Neural progenitor cell (in vitro differentiated cells): ENCODE results near the gene SPATA13. TPM values are rescaled to one million over a fixed set of nuclear protein-coding genes. Genes with fewer than 3 reads are reported as not detected.

Experiments
- DNase-seq: peaks from one replicate; pipeline ENCODE4 v3.0.0-alpha.2; 2016; ENCODE audit warnings: low spot score
- H2AFZ ChIP-seq: fragments of 200-600 bp; sonication (generic); replicated peaks from 2 replicates; pipeline ENCODE4 v1.6.1; 2016; ENCODE audit warnings: antibody characterized with exemption
- H3F3A ChIP-seq: fragments of 200-600 bp; sonication (generic); 2 replicates; pipeline ENCODE4 v1.6.1; 2016; ENCODE audit warnings: antibody characterized with exemption, low read depth
- H3K27ac ChIP-seq: fragments of 200-600 bp; sonication (generic); 2 replicates; pipeline ENCODE4 v1.5.1; 2016; ENCODE audit warnings: mild to moderate bottlenecking
- H3K27me3 ChIP-seq: fragments of 200-600 bp; sonication (generic); 2 replicates; pipeline ENCODE4 v1.6.1; 2016; ENCODE audit warnings: mild to moderate bottlenecking, moderate library complexity
- H3K36me3 ChIP-seq: fragments of 200-600 bp; sonication (generic); 2 replicates; pipeline ENCODE4 v1.5.1; 2016
- H3K4me1 ChIP-seq: fragments of 200-600 bp; sonication (generic); 2 replicates; pipeline ENCODE4 v1.6.1; 2016; ENCODE audit warnings: mixed run types
- H3K4me2 ChIP-seq: fragments of 200-600 bp; sonication (generic); 2 replicates; pipeline ENCODE4 v1.6.1; 2016
- H3K4me3 ChIP-seq: fragments of 200-600 bp; sonication (generic); 2 replicates; pipeline ENCODE4 v1.5.1; 2016
- H3K79me2 ChIP-seq: fragments of 200-600 bp; sonication (generic); 2 replicates; pipeline ENCODE4 v1.6.1; 2016; ENCODE audit warnings: low read depth
- H3K9ac ChIP-seq: fragments of 200-600 bp; sonication (generic); 2 replicates; pipeline ENCODE4 v1.6.1; 2016
- H3K9me3 ChIP-seq: fragments of 200-600 bp; sonication (generic); 2 replicates; pipeline ENCODE4 v1.5.1; 2016; ENCODE audit warnings: low read depth
- H4K20me1 ChIP-seq: fragments of 200-600 bp; sonication (generic); 2 replicates; pipeline ENCODE4 v1.6.1; 2016; ENCODE audit warnings: low read depth
- H3K27ac Mint-ChIP-seq: 3 replicates; pipeline ENCODE4 v1.8.0; 2021; ENCODE audit warnings: mixed read lengths
- H3K27me3 Mint-ChIP-seq: 2 replicates; pipeline ENCODE4 v1.8.0; 2022; ENCODE audit warnings: low read depth, mild to moderate bottlenecking, inconsistent platforms, moderate library complexity, mixed read lengths; ENCODE audit not compliant: insufficient read depth
- H3K36me3 Mint-ChIP-seq: 3 replicates; pipeline ENCODE4 v1.8.0; 2021; ENCODE audit warnings: mixed read lengths
- H3K4me1 Mint-ChIP-seq: 3 replicates; pipeline ENCODE4 v1.8.0; 2021; ENCODE audit warnings: mixed read lengths
- H3K4me3 Mint-ChIP-seq: 3 replicates; pipeline ENCODE4 v1.8.0; 2021; ENCODE audit warnings: mild to moderate bottlenecking, moderate library complexity, mixed read lengths
- H3K9me3 Mint-ChIP-seq: 3 replicates; pipeline ENCODE4 v1.8.0; 2020; ENCODE audit warnings: mixed read lengths
- EZH2 ChIP-seq: fragments of 200-600 bp; sonication (generic); IDR thresholded peaks from 2 replicates; pipeline ENCODE4 v1.6.1; 2017; ENCODE audit warnings: antibody characterized with exemption, mild to moderate bottlenecking, moderate library complexity
- EZH2phosphoT487 ChIP-seq: fragments of 200-600 bp; sonication (generic); IDR thresholded peaks from 2 replicates; pipeline ENCODE4 v1.6.1; 2017; ENCODE audit warnings: antibody characterized with exemption
- total RNA-seq: library from RNA; depleted of rRNA; stranded (reverse); fragments of >200 nt; gene quantifications from 2 replicates; pipeline ENCODE4 v1.2.3, GENCODE V29; 2015; ENCODE audit warnings: low replicate concordance
- TF ChIP-seq, protein P1 (sequence below): fragments of 200-600 bp; sonication (generic); IDR thresholded peaks from 2 replicates; pipeline ENCODE4 v1.5.1; 2017; ENCODE audit warnings: antibody characterized with exemption, mild to moderate bottlenecking

SPATA13 gene
- total RNA-seq, 1 donor from 2014 or later = 15.9 TPM

DNA sequence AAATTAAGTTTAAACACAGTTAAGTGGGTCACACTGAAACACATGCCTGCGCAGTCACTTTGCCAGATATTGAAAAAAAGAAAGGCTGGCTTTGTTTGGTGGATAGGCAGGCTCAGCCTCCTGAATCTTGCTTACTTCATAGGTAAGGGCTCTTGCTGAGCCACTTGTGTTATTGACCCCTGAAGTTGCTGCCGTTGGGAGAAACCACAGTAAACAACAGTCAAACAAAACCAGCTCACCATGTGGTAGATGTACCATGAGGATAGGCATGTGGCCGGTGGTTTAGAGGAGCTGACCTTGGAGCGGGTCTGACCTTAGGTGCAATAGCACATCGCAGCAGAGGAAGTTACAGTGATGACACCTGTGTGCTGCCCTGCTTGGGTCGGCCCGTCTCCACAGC is 52.2 kb downstream of the SPATA13 start:
- Histone ChIP-seq H3K9ac (no peak overlapping the region), H3F3A (no peaks in the 10 kb centered on the region), H3K4me3 (no peak overlapping the region), H2AFZ (no peak overlapping the region), H3K4me1 (peaks cover 21% of the 10 kb centered on the region), H3K4me2 (no peak overlapping the region), H3K9me3 (no peaks in the 10 kb centered on the region), H3K79me2 (peaks cover 6% of the 10 kb centered on the region), H4K20me1 (no peaks in the 10 kb centered on the region), H3K36me3 (no peaks in the 10 kb centered on the region), H3K27me3 (no peaks in the 10 kb centered on the region), H3K27ac (no peak overlapping the region)
- TF ChIP-seq EZH2 = no peak
- TF ChIP-seq EZH2phosphoT487 = no peak
- TF ChIP-seq, protein P1, sequence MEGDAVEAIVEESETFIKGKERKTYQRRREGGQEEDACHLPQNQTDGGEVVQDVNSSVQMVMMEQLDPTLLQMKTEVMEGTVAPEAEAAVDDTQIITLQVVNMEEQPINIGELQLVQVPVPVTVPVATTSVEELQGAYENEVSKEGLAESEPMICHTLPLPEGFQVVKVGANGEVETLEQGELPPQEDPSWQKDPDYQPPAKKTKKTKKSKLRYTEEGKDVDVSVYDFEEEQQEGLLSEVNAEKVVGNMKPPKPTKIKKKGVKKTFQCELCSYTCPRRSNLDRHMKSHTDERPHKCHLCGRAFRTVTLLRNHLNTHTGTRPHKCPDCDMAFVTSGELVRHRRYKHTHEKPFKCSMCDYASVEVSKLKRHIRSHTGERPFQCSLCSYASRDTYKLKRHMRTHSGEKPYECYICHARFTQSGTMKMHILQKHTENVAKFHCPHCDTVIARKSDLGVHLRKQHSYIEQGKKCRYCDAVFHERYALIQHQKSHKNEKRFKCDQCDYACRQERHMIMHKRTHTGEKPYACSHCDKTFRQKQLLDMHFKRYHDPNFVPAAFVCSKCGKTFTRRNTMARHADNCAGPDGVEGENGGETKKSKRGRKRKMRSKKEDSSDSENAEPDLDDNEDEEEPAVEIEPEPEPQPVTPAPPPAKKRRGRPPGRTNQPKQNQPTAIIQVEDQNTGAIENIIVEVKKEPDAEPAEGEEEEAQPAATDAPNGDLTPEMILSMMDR = no peak
- no peaks in the 10 kb centered on the region for H3K9me3 Mint-ChIP-seq
- peak overlapping the region; percentile 51 for H3K27ac Mint-ChIP-seq
- peaks cover 53% of the 10 kb centered on the region for H3K4me1 Mint-ChIP-seq
- H3K36me3 Mint-ChIP-seq = peaks cover 28% of the 10 kb centered on the region
- no peak overlapping the region for H3K4me3 Mint-ChIP-seq
- DNase-seq = no peak
- H3K27me3 Mint-ChIP-seq = peaks cover 2% of the 10 kb centered on the region

GRCh38 chr13:24213932-24214331 is 53.4 kb downstream of the SPATA13 start:
- H3K79me2 ChIP-seq = peaks cover 6% of the 10 kb centered on the region
- H3K4me3 ChIP-seq = no peak overlapping the region
- H3K36me3 Mint-ChIP-seq = peaks cover 28% of the 10 kb centered on the region
- no peaks in the 10 kb centered on the region for H4K20me1 ChIP-seq
- H3K4me1 Mint-ChIP-seq = peaks cover 58% of the 10 kb centered on the region
- no peak overlapping the region for H3K4me3 Mint-ChIP-seq
- peaks cover 2% of the 10 kb centered on the region for H3K27me3 Mint-ChIP-seq
- H3K9me3 ChIP-seq = no peaks in the 10 kb centered on the region
- no peaks in the 10 kb centered on the region for H3K9me3 Mint-ChIP-seq
- no peak overlapping the region for H2AFZ ChIP-seq
- no peaks in the 10 kb centered on the region for H3K36me3 ChIP-seq
- H3K27ac ChIP-seq = no peak overlapping the region
- no peak for DNase-seq
- peaks cover 3% of the 10 kb centered on the region for H3F3A ChIP-seq
- peaks cover 17% of the 10 kb centered on the region for H3K4me1 ChIP-seq
- no peak overlapping the region for H3K4me2 ChIP-seq
- H3K27ac Mint-ChIP-seq = no peak overlapping the region
- no peak overlapping the region for H3K9ac ChIP-seq
- TF ChIP-seq, protein P1 = no peak
- TF ChIP-seq EZH2phosphoT487 (no peak), EZH2 (no peak)
- no peaks in the 10 kb centered on the region for H3K27me3 ChIP-seq

- peaks cover 6% of the 10 kb centered on the region for H3K79me2 ChIP-seq
- no peak overlapping the region for H3K4me3 ChIP-seq
- H3K4me1 ChIP-seq = peaks cover 23% of the 10 kb centered on the region
- DNase-seq = no peak
- peaks cover 3% of the 10 kb centered on the region for H3F3A ChIP-seq
- H3K9ac ChIP-seq = no peak overlapping the region
- H3K4me1 Mint-ChIP-seq = peaks cover 60% of the 10 kb centered on the region
- H3K27ac Mint-ChIP-seq = no peak overlapping the region
- no peaks in the 10 kb centered on the region for H4K20me1 ChIP-seq
- H3K36me3 Mint-ChIP-seq = peaks cover 25% of the 10 kb centered on the region
- no peak overlapping the region for H3K4me2 ChIP-seq
- no peak overlapping the region for H3K4me3 Mint-ChIP-seq
- H3K27me3 ChIP-seq = no peaks in the 10 kb centered on the region
- H3K27ac ChIP-seq = no peak overlapping the region
- H3K36me3 ChIP-seq = no peaks in the 10 kb centered on the region
- no peaks in the 10 kb centered on the region for H3K9me3 Mint-ChIP-seq
- no peak overlapping the region for H2AFZ ChIP-seq
- TF ChIP-seq, protein P1 = no peak
- TF ChIP-seq EZH2 = no peak
- TF ChIP-seq EZH2phosphoT487 = no peak
- H3K27me3 Mint-ChIP-seq = peaks cover 2% of the 10 kb centered on the region
- H3K9me3 ChIP-seq = no peaks in the 10 kb centered on the region
Measured at GRCh38 chr13:24214528-24214927, 54.0 kb downstream of the SPATA13 start.
